Midbrain (tissue), 1 donor: ENCODE data around the gene VDAC1.

ENCODE experiments used
- DNase-seq: peaks from one replicate; lab custom pipeline; 2025; lab: John Stamatoyannopoulos, UW

VDAC1 gene

DNA sequence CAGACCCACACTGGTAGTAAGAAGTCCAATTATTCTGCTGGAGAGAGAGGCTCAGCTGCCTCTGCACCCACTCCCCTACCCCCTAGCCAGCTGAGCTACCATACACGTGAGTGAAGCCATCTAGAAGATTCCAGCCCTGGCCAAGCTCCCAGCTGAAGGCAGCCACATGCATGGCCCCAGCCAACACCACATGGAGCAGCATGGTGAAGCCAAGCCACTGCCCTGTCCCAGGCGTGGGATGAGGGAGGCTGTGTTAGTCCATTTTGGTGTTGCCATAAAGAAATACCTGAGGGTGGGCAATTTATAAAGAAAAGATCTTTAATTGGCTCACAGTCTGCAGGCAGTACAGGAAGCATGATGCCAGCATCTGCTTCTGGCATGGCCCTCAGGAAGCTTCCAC, 20.0 kb upstream of the VDAC1 start:
- no peak for DNase-seq

DNA sequence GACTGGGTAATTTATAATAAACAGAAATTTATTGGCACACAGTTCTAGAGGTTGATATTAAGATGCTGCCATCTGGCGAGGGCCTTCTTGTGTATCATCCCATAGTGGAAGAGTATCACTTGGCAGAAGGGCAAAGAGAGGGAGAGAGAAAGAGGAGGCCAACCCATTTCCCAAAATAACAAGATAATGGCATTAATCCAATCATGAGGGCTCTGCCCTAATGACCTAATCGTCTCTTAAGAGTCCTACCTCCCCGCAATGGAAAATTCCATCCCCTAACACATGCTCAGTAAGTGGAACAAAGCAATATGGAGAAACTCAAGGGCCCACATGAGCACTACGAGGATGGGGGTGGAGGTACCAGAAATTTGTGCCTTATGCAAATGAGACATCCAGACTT, 17.6 kb upstream of the VDAC1 start:
- no peak for DNase-seq

DNA sequence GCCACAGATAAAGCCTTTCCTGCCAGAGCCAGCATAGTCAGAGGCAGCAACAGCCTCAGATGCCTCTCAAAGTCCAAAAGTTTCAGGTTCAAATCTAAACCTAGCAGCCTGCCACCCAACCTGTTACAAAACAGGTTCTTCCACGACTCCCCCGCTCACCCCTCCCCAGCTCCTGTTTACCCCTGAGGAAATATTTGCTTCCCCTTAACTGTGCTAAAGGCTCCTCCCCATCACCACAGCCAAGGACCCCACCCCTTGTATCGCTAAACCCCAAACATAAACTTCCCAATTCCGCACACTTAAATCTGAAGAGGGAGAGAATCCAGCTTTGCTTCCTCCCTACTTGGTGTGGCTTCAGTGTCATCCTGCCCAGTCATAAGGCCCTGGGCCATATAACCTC, 15.4 kb upstream of the VDAC1 start:
- DNase-seq, result no peak

DNA sequence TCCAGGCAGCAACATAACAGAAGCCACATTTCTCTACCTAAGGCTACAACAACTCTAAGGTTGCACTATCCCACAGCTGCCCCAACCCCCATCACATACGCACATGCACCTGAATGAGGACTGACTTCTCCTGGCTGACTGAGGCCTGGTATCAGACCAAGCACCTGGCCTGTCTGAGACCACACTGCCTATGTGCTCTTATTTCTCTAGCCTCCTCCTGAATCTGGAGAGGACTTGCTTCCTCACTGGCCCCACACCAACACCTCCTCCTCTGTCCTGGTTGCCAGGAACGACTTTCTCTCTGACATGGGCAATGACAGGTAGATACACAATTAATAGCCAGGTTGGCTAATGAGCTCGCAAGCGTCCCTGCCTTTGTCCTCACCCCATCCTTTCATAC, 14.9 kb upstream of the VDAC1 start:
- no peak for DNase-seq

DNA sequence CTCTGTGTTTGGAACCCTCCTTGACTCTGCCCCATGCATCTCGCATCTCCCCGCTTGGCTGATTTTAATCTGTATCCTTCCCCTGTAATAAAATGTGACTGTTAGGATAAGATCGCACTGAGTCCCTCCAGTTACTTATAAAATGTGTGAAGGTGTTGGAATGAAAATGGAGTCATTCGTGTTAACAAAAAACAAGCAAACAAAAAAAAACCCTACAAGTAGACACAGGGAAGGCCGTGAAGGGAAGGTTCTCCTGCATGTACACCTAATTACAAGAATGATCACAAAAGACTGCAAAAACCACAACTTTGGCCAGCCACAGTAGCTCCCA, 14.2 kb upstream of the VDAC1 start:
- no peak for DNase-seq

DNA sequence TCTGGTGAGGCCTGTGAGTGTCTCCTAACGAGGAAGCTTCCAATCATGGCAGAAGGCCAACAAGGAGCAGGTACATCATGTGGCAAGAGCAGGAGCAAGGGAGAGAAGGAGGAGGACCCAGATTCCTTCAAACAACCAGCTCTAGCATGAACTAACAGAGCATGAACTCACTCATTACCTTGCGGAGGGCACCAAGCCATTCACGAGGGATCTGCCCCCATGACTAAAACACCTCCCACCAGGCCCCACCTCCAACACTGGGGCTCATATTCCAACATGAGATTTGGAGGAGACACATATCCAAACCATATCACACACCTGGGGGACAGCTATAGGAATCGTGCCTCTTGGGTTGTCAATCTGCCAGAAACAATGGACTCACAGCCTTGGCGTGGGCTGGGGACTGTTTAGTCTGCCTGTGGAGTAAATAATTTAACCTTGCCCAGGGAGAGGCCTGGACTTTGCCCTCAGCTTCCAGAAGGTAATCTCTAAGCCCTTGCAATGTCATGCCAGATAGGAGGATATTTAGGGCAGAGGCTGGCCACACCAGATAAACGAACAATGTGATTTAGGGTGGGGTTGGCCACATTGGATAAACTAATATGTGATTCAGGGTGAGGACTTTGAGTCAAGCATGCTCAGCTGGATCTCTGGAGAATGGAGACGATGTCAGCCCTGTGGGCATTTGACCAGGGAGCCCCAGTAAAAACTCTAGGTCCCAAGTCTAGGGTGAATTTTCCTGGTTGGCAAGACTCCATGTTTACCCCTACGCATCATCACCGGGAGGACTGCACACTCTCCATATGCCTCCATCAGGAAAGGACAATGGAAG, 13.6 kb upstream of the VDAC1 start:
- no peak for DNase-seq

DNA sequence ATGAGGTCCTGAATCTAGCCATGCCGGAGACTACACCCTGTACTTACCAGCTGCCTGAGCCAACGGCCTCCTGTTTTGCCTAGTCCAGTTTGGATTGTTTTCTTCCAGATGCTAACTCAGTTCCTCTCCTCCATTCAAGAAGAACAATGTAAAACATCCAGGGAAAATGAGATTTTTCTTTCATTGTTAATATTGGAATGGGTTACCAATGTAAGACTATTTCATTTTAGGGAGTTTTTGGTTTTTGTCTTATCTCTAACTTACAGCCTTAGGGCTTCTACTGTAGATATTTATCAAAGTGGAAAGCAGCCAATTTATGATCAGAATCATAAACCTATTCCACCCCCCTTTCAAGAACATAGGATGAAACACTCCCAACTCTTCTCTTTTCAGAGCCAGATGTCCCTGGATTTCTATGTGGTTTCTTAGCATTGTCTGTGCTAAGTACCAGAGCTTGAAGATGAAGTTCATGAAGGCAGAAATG, 3.5 kb upstream of the VDAC1 start:
- no peak for DNase-seq

DNA sequence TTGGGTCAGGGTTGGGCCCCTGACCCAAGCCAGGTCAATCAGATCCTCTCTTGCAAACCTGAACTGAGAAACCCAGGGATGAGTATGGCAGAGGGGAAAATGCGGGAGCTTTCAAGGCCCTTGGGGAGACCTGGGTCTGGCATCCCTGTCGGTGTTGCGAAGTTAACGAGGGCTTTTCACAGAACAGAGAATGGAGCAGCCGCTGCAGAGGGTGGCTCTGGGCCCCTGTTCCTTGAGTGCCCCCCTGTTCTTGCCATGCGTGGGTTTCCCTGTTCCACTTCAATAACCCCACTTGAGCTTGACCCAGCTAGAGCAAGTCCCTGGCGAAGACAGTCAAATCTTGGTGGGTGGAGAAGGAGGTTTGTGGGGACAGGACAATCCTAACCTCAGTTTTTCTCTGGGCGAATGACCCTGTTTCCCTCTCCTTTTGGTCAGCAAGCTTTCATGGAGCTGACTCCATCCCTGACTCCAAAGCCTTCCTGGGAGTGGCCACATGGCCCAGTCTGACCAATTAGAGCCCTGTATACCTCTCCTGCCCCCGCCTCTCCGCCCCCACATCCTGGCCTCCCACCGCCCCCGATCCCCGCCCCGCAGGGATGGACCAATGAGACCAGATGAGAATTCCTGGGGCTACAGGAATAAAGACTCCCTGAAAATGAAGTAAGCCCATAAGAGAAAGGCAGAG, 2.9 kb upstream of the VDAC1 start:
- DNase-seq, result no peak

DNA sequence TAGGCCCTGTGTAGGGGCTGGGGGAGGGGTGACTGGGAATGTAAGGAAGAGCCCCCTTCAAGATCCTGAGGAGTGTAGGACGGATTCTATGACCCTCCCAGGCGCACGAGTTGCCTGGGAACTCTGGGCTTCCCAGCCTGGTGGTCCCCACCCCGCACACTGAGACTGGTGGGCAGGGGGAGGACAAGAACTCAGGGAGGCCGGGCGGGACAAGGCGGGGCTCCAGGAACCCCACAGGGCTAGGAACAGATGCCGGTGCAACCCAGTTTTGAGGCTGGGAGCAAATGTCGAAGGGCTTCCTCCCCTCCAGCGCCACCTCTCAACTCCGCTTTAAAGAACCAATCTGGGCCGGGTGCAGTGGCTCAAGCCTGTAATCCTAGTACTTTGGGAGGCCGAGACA, 1.3 kb upstream of the VDAC1 start:
- DNase-seq, result no peak

DNA sequence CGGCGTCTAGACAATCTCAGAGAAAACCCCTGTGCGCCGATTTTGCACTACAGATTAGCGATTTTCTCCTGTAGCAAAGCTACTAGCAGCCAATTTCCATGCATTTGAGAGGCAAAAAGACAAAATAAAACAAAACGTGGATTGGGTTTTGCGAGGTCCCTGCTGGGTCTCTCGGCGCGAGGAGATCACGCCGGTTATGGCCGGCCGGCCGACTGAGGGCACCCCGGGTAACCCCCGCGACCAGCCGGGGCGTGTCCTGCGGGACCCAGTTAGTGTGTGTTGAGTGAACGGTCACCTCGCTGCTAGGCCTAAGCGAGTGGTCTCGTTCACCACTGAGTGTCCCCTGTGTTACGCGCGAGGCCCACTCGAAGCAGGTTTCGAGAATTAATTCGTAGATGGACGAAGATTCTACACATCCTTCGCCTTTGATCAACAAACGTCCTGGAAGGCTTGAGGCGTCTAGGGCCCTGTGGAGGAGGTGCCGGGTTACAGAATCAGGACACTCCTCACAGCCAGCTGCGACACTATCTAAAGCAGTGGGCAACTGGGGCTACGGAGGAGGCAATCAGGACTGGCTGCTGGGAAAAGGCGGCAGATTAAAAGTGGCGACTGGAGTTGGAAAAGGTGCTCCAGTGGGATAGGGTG, 764 bp upstream of the VDAC1 start:
- DNase-seq, result no peak

DNA sequence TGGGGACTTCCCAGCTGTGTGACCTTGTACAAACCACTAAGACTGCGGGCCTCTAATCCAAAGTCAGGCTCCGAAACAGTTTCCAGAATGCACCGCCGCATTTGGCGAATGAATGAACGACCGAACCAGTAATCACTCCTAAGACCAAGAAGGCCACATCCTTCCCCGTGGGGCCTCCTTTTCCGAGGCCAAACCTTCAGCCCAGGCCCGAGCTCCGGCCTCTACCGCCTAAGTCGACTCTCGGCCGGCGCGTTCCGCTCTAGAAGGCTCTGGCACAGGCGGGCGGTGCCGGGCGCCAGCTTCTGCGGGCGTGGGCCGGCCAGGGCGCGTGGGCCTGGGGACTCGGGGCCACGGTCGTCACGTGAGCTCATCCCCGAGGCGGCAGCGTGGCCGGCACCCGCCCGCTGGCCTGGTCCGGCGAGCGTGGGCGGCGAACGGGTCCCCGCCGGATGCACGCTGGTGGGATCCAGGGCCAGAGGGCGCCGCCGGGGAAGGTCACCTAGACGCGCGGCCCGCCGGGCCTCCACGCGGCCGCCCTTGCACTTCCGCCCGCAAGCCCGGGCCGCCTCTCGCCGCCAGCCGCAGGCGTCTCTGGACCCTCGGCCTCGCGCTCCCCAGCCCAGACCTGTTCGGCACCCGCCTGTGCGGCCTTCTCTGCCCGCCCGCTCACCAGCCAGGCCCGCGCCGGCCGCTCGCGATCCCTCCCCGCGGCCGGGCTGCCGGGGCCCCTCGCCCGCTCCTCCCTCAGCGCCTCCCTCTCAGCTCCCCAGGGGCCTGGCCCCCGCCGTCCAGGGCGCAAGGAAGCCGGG, 754 bp downstream of the VDAC1 start:
- DNase-seq, result peak; percentile 56

DNA sequence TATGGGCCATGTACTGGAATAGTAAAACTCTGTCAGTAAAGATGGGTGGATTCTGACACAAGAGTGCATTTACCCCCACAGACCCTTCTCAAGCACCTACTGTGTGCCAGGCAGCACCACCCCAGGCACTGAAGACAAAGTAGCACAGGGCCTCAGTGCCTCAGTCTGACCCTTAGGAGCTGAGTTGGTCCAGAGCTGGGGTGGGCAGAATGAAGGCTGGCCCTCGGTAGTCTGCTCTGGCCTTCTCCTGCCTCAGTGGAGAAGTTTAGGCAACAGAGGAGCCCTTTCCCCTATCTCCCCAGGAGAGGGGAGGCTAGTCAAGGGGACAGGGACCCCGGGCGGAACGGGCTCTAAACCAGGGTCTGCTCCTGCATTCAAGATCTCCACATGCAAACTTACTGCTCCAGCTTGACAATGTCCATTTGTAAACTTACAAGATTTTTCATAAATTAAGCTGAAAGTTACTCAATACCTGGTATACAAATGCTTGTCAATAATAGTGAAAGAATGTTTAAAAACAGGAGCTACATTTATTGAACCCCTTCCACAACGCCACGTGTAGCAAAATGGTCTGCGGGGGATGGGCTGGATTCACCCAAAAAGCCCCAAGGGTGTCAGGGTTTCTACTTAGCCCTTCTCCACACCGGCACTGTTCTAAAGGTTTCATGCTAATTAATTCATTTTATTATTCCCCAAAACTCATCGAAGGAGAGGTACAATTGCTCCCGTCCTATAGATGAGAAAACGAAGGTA, 1.5 kb downstream of the VDAC1 start:
- no peak for DNase-seq

DNA sequence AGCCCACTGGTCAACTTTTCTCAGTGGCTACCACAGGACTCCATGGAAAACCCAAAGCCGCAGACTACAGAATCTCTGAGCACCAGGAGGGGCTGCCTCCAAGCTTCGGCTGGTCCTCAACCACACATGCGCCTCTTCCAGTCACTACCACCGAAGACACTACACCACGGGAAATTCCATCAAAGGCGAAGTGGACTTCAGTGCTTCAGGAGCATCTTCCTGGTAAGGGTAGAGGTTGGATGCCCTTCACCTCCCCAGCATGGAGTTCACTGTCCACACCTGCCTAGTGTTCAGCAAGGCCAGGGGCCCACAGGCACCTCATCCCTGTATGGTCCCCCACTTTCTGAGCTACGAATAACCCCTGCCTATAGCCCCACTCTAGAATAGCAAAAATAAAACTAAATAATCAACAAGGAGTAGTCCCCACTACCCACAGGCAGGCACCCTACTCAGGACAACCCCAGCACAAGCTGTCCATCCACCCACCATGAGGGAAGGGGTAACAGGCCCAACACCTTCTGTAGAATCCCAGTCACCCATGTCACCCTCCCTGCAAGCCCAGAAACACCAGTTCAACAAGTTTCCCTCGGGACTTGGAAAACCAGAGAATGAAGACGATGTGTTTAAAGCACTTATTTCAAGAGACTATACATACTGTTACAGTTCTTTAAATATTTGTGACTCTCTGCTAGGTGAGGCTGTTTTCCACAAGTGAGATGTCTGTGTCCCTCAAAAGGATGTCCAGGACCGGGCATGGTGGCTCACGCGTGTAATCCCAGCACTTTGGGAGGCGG, 2.6 kb downstream of the VDAC1 start:
- DNase-seq, result no peak

DNA sequence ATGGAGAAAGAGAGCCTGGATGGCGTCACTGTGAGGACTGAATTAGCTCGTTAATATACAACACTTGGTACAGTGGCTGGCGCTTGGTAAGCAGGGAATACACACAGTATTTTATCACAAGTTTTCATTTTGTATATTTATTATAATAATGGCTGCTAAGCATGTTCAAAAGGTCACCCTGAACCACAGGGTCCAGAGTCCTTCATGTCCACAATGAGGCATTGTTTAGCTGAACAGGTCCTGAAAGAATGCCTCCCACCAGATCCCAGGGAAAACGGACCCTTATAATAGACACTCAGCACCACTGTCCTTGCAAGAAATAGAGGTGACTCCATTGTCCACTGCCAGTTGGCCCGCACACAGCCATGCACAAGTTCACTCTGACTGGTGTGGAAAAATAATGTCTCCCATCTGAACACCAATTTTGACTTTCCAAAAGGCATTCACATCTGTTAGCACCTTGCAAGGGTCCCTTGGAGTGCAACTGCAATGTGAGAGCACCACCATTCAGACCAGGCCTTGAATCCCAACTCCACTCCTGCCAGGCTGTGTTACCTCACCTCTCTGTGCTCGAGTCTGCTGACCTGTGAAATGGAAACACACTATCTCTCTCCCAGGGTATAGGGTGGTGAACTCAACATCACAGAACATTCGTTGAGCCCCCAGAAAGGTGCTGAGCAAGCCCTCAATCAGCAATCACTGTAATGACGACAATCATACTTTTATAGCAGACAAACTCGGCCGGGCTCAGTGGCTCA, 3.9 kb downstream of the VDAC1 start:
- no peak for DNase-seq

DNA sequence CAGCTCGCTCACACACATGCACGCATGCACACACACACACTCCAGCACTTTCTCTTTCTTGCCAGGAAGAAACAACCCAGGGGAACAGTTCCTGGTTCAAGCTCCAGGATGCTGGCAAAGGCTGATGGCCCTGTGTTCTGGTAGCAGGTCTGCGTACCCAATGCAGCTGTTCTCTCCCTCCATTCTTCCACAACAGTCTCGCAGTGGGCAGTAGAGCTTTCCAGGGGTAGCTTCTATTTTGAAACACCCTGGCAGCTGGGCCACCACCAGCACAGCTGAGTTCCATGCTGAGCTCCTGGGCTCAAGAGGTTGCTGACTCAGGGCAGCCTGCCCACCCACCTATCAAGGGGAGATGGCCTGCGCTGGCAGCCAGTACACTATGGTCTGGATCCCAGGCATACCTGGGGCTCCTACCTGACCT, 4.7 kb downstream of the VDAC1 start:
- no peak for DNase-seq

DNA sequence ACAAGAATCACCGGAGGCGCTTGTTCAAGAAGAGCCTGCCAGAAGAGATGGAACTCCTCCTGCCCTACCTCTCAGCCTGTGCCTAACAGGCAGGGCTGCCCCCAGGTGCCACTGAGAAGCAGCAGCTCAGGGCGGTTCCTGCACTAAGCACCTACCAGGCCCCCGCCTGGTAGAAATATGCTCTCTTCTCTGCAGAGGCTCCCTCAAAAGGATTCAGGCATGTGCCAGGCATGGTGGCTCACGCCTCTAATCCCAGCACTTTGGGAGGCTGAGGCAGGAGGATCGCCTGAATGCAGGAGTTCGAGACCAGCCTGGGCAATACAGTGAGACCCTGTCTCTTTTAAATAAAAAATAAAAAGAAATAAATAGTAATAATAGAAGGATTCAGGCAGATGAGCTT, 6.0 kb downstream of the VDAC1 start:
- DNase-seq, result no peak

DNA sequence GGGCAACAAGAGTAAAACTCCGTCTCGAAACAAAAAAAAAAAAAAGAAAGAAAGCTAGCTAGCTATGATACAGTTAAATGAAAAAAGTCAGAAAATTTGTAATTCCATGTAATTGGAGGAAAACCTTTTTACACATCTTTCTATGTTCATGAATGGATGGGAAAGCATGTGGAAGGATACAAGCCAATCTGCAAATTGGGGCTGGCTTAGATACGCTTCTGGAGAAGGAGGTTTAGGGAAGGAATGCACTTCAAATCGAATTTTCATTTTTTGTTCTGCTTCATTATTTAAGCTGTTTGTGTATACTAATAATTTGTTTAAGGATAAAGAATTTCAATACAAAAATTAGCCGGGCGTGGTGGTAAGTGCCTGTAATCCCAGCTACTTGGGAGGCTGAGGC, 6.7 kb downstream of the VDAC1 start:
- DNase-seq, result no peak

DNA sequence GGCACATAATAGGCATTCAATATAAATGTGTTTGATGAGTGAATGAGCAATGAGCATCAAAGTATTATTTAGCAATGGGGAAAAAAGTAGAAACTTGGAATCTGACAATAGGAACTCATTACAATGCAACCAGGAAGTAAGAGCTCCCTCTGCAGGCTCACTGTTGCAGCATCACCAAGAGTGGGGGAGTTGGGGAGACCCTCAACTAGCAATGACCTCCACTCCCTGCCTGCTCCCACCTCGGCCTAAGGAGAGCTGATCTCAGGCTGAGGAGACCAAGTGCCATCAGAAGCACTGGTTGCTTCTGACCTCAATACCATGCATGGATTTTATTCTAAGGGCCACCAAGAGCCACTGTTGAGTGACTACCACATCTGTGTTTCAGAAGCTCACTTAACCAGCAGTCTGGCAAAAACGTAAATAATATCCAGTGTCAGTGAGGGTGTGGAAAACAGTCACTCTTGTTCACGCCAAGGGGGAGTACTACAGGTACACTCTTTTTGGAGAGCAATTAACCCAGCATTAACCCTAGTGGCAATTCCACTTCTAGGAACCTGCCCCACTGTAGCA, 8.0 kb downstream of the VDAC1 start:
- no peak for DNase-seq

DNA sequence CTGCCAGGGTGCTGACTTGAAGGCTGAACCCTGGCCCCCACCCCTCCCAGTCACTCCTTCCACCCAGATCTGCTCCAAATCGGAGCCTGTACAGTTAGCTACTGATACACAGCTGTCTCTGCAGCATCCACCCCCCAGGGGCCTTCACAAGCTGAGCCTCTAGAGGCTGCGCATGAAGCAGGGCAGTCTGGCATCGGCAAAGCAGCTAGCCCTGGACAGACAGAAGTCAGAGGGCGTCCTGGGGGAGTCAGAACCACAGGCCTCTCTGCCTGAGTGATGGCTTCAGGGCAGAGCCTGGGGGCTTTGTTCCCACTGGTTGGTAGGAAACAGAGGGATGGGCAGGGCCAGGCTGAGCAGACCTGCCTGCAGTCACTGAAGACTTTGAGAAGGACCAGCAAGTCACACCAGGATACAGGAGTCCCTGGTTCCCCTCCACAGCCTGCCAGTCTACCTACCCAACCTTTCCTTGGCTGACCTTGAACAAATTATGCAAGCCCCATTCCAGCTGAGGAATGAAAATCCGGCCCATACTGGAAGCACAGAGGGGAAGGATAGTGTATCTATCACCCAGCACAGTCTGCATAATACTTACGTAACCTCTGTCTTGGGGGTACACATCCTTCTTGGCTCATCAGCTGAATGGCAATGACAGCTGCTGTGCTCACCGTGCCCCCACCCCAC, 8.8 kb downstream of the VDAC1 start:
- DNase-seq, result no peak
